Activated CD4-positive, alpha-beta T cell treated with anti-CD3 and anti-CD28 coated beads for 36 hours (primary cell): Measurements from ENCODE around the gene PCGF3. TPM values are rescaled to one million over a fixed set of nuclear protein-coding genes. Genes with fewer than 3 reads are reported as not detected.
"Not testable (repeated sequence)": the region's sequence is repeated elsewhere in the genome, so short reads cannot be mapped to it uniquely, and the experiment has no call there.

ENCODE experiments used
- ATAC-seq: fragments of 200-7000 bp; cut with Tn5 transposase; one replicate; pipeline ENCODE4 v1.10.0; 2021; ENCODE audit warnings: mild to moderate bottlenecking, moderate library complexity
- CTCF ChIA-PET: fragments of 350-600 bp; sonication (Branson Sonifier 250); formaldehyde crosslinking; loops from one replicate; lab custom pipeline; 2021; ENCODE audit warnings: antibody characterized with exemption; lab: Charles Lee
- POLR2A ChIA-PET: fragments of 350-600 bp; sonication (Branson Sonifier 250); formaldehyde crosslinking; loops from one replicate; lab custom pipeline; 2021; ENCODE audit warnings: antibody characterized with exemption, inconsistent platforms; lab: Charles Lee
- DNase-seq: peaks from one replicate; pipeline ENCODE4 v3.0.0-alpha.2; 2020
- H3K27ac Mint-ChIP-seq: one replicate; pipeline ENCODE4 v1.8.0; 2021; ENCODE audit warnings: mixed read lengths
- H3K27me3 Mint-ChIP-seq: one replicate; pipeline ENCODE4 v1.8.0; 2021; ENCODE audit warnings: mixed read lengths
- H3K36me3 Mint-ChIP-seq: one replicate; pipeline ENCODE4 v1.8.0; 2021; ENCODE audit warnings: low read depth, mixed read lengths
- H3K4me1 Mint-ChIP-seq: one replicate; pipeline ENCODE4 v1.8.0; 2021; ENCODE audit warnings: mixed read lengths
- H3K4me3 Mint-ChIP-seq: one replicate; pipeline ENCODE4 v1.8.0; 2021; ENCODE audit warnings: mild to moderate bottlenecking, moderate library complexity, mixed read lengths
- H3K9me3 Mint-ChIP-seq: one replicate; pipeline ENCODE4 v1.8.0; 2021; ENCODE audit warnings: low read depth, mixed read lengths
- intact Hi-C, 2 experiments: fragments of 100-400 bp; cut with DNase I in 1 of 2; cut with micrococcal nuclease in 1 of 2; formaldehyde crosslinking; loops; one replicate each; pipeline versions ENCODE4 v1.14.2 to v1.15.1; 2022 to 2024; cut with DNase I, micrococcal nuclease
- total RNA-seq, 2 experiments: library from RNA; stranded (reverse); gene quantifications; one replicate each; pipeline ENCODE4 v1.2.3, GENCODE V29; 2021

The PCGF3 gene
- total RNA-seq, 2 experiments from 2014 or later = 20.6 to 22.5 TPM

DNA sequence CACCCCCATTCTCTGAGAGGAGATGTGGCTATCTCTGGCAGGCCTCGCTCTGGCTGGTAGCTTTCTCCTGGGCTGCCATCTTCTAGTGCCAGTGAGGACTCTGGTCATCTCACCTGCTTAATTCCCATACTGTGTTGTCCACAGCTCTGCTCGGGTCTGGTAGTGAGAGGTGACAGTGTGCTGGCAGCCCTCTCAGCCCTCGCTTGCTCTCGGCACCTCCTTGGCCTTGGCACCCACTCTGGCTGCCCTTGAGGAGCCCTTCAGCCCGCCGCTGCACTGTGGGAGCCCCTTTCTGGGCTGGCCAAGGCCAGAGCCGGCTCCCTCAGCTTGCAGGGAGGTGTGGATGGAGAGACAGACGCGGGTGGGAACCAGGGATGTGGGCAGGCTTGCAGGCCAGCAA lies 67.6 kb downstream of the PCGF3 start:
- H3K27ac Mint-ChIP-seq = no peak overlapping the region
- peaks cover 47% of the 10 kb centered on the region for H3K4me1 Mint-ChIP-seq
- ATAC-seq (no peak), DNase-seq (no peak)
- H3K4me3 Mint-ChIP-seq = no peak overlapping the region
- H3K9me3 Mint-ChIP-seq = no peaks in the 10 kb centered on the region
- CTCF ChIA-PET = interaction anchor here (1.1 kb wide), 1 partner anchor 31 kb away, joined by 3 read pairs; no protein-coding TSS in a partner anchor
- peaks cover 68% of the 10 kb centered on the region for H3K36me3 Mint-ChIP-seq
- intact Hi-C loops = no loop called here
- POLR2A ChIA-PET = no interaction called here
- H3K27me3 Mint-ChIP-seq = no peaks in the 10 kb centered on the region

DNA sequence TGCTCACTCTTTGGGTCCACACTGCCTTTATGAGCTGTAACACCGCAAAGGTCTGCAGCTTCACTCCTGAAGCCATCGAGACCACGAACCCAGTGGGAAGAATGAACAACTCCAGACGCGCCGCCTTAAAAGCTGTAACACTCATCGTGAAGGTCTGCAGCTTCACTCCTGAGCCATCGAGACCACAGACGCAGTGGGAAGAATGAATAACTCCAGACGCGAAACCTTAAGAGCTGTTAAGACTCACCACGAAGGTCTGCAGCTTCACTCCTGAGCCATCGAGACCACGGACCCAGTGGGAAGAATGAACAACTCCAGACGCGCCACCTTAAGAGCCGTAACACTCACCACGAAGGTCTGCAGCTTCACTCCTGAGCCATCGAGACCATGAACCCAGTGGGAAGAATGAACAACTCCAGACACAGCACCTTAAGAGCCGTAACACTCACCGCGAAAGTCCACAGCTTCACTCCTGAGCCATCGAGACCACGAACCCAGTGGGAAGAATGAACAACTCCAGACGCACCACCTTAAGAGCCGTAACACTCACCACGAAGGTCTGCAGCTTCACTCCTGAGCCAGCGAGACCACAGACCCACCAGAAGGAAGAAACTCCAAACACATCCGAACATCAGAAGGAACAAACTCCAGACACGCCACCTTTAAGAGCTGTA lies 68.9 kb downstream of the PCGF3 start:
- DNase-seq, intact Hi-C loops, H3K4me3 Mint-ChIP-seq, POLR2A ChIA-PET, ATAC-seq, H3K9me3 Mint-ChIP-seq, H3K27me3 Mint-ChIP-seq: not testable (repeated sequence)
- CTCF ChIA-PET = interaction anchor here (1.1 kb wide), 1 partner anchor 32 kb away, joined by 3 read pairs; no protein-coding TSS in a partner anchor
- peaks cover 71% of the 10 kb centered on the region for H3K36me3 Mint-ChIP-seq
- H3K27ac Mint-ChIP-seq = peak overlapping the region; percentile 17
- H3K4me1 Mint-ChIP-seq = peaks cover 53% of the 10 kb centered on the region

- H3K9me3 Mint-ChIP-seq, intact Hi-C loops, H3K27ac Mint-ChIP-seq, DNase-seq, ATAC-seq, H3K4me3 Mint-ChIP-seq, H3K27me3 Mint-ChIP-seq: not testable (repeated sequence)
- ChIA-PET POLR2A (interaction anchor here (0.6 kb wide), 1 partner anchor 95 kb away, joined by 3 read pairs; no protein-coding TSS in a partner anchor), CTCF (interaction anchor here (0.9 kb wide), 1 partner anchor 9 kb away, joined by 5 read pairs; no protein-coding TSS in a partner anchor)
- Mint-ChIP-seq H3K36me3 (peaks cover 71% of the 10 kb centered on the region), H3K4me1 (peaks cover 60% of the 10 kb centered on the region)
Observed at GRCh38 chr4:775485-775884, 69.9 kb downstream of the PCGF3 start.

DNA sequence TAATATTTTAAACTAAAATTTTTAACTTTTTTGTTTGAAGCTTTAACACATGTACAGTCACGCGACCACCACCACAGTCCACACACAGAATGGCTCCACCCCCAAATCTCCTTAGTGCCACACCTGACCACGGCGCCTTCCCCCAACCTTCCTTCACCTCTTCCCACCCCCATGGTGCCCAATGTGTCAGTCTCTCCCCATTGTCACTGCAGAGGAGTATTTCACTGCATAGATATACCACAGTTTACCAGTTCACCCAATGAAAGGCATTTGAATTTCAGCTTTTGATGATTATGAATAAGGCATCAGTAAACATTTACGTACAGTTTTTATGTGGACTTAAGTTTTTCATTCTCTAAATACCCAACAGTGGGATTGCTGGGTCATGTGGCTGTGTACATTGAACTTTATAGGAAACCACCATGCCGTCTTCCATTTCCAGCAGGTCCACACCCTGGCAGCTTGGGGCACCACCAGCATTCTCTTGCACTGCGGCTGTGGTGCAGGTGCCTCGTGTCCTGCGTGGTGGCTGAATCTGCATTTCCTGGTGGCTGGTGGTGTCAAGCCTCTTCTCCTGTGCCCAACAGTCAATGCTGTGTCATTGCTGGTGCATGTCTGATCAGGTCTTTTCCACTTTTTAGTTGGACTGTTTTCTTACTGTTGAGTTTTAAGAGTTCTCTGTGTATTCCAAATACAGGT lies 71.3 kb downstream of the PCGF3 start:
- peaks cover 61% of the 10 kb centered on the region for H3K4me1 Mint-ChIP-seq
- peaks cover 66% of the 10 kb centered on the region for H3K36me3 Mint-ChIP-seq

DNA sequence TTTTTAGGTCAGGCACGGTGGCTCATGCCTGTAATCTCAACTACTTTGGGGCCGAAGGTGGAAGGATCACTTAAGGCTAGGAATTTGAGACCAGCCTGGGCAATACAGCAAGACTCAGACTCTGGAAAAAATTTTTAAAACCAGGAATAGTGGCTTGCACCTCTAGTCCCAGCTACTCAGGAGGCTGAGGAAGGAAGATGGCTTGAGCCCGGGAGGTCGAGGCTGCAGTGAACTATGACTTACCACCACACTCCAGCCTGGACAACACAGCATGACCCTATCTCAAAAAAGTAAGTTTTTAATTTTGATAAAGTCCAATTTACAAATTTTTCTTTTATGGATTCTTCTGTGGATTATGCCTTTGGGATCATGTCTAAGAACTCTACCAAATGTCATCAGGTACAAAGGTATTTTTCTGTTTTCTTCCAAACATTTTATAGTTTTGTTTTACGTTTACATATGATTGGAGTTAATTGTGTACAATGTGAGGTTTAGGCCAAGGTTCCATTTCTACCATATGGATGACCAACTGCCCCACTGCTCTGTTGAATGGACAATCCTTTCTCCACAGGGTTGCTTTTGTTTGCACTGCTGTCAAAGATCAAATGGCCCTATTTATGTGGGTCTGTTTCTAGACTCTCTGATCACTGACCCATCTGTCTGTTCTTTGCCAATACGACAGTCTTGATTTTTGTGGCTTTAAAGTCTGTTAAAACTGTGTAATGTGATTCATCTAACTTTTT lies 72.1 kb downstream of the PCGF3 start:
- ChIA-PET POLR2A (no interaction called here), CTCF (interaction anchor here (0.7 kb wide), 1 partner anchor 35 kb away, joined by 3 read pairs; no protein-coding TSS in a partner anchor)
- intact Hi-C loops = no loop called here
- ATAC-seq (no peak), DNase-seq (no peak)
- Mint-ChIP-seq H3K9me3 (no peaks in the 10 kb centered on the region), H3K27me3 (no peaks in the 10 kb centered on the region), H3K27ac (peak overlapping the region; percentile 55), H3K4me3 (no peak overlapping the region), H3K36me3 (peaks cover 64% of the 10 kb centered on the region), H3K4me1 (peaks cover 67% of the 10 kb centered on the region)

More for the DNA sequence above, 71.3 kb downstream of the PCGF3 start:
- Mint-ChIP-seq H3K27me3 (no peaks in the 10 kb centered on the region), H3K9me3 (no peaks in the 10 kb centered on the region), H3K4me3 (no peak overlapping the region), H3K27ac (peak overlapping the region; percentile 43)
- intact Hi-C loops = no loop called here
- POLR2A ChIA-PET = interaction anchor here (0.7 kb wide), 1 partner anchor 17 kb away, joined by 4 read pairs; no protein-coding TSS in a partner anchor
- DNase-seq (no peak), ATAC-seq (no peak)
- CTCF ChIA-PET = interaction anchor here (0.7 kb wide), 1 partner anchor 34 kb away, joined by 3 read pairs; no protein-coding TSS in a partner anchor

GRCh38 chr4:779555-779954 lies 73.9 kb downstream of the PCGF3 start:
- DNase-seq = no peak
- H3K27me3 Mint-ChIP-seq = peaks cover 5% of the 10 kb centered on the region
- CTCF ChIA-PET = no interaction called here
- H3K4me3 Mint-ChIP-seq = peak overlapping the region; percentile 82
- H3K4me1 Mint-ChIP-seq = peaks cover 57% of the 10 kb centered on the region
- H3K27ac Mint-ChIP-seq = peak overlapping the region; percentile 78
- no peak for ATAC-seq
- no peaks in the 10 kb centered on the region for H3K9me3 Mint-ChIP-seq
- POLR2A ChIA-PET = interaction anchor here (1.4 kb wide), 1 partner anchor 14 kb away, joined by 3 read pairs; no protein-coding TSS in a partner anchor
- H3K36me3 Mint-ChIP-seq = peaks cover 53% of the 10 kb centered on the region
- intact Hi-C loops = no loop called here

DNA sequence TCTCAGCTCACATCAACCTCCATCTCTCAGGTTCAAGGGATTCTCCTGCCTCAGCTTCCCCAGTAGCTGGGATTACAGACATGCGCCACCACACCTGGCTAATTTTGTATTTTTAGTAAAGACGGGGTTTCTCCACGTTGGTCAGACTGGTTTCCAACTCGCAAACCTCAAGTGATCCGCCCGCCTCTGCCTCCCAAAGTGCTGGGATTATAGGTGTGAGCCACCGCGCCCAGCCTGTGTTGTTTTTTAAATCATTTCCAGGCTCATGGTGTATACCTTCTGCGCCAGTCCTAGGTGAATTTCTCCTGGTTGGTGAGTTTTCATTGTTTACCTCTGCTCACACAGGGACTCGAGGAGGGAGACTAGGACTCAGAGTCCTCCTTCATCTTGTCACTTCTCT lies 74.6 kb downstream of the PCGF3 start:
- Mint-ChIP-seq H3K36me3 (peaks cover 46% of the 10 kb centered on the region), H3K4me1 (peaks cover 57% of the 10 kb centered on the region), H3K27me3 (peaks cover 12% of the 10 kb centered on the region), H3K27ac (peak overlapping the region; percentile 78), H3K4me3 (peak overlapping the region; percentile 82)
- CTCF ChIA-PET, ATAC-seq, DNase-seq, H3K9me3 Mint-ChIP-seq: not testable (repeated sequence)
- POLR2A ChIA-PET = interaction anchor here (1.4 kb wide), 1 partner anchor 14 kb away, joined by 3 read pairs; no protein-coding TSS in a partner anchor
- intact Hi-C loops = loop anchor here (2.0 to 10.0 kb wide), 8 partner anchors 97 to 942 kb away; partner anchors contain the start of genes ATP5ME (in 1 of the 2), CTBP1 (in 1 of the 2), FAM53A (in 1 of the 2) and GAK (in 1 of the 2)

GRCh38 chr4:780716-781492 lies 75.3 kb downstream of the PCGF3 start:
- ATAC-seq (no peak), DNase-seq (no peak)
- Mint-ChIP-seq H3K4me3 (peak overlapping the region; percentile 82), H3K27me3 (peaks cover 15% of the 10 kb centered on the region), H3K27ac (peak overlapping the region; percentile 87), H3K9me3 (no peaks in the 10 kb centered on the region), H3K4me1 (peaks cover 54% of the 10 kb centered on the region), H3K36me3 (peaks cover 41% of the 10 kb centered on the region)
- ChIA-PET CTCF (interaction anchor here (1.0 to 1.5 kb wide), 2 partner anchors 40 to 206 kb away, joined by 3 to 5 read pairs; no protein-coding TSS in a partner anchor), POLR2A (interaction anchor here (0.5 to 1.4 kb wide), 5 partner anchors 13 to 564 kb away, joined by 3 to 4 read pairs (median 3); partner anchors contain the start of genes GAK and TMEM175)
- intact Hi-C loops = loop anchor here (1.0 to 10.0 kb wide), 11 partner anchors 76 to 941 kb away; partner anchors contain the start of genes ATP5ME (in 1 of the 2), CTBP1 (in 1 of the 2), FAM53A (in 1 of the 2) and GAK (in 1 of the 2)

GRCh38 chr4:781493-782216 lies 76.0 kb downstream of the PCGF3 start:
- peaks cover 15% of the 10 kb centered on the region for H3K27me3 Mint-ChIP-seq
- ATAC-seq = peak; percentile 96
- peaks cover 37% of the 10 kb centered on the region for H3K36me3 Mint-ChIP-seq
- peak overlapping the region; percentile 82 for H3K4me3 Mint-ChIP-seq
- peaks cover 50% of the 10 kb centered on the region for H3K4me1 Mint-ChIP-seq
- H3K27ac Mint-ChIP-seq = peak overlapping the region; percentile 93
- intact Hi-C loops = loop anchor here (1.0 to 10.0 kb wide), 19 partner anchors 43 to 941 kb away; partner anchors contain the start of genes ATP5ME (in 2 of the 2), GAK (in 2 of the 2), MYL5 (in 2 of the 2) and TMEM175 (in 2 of the 2)
- DNase-seq = peak; percentile 99
- POLR2A ChIA-PET = interaction anchor here (0.5 to 1.0 kb wide), 4 partner anchors 58 to 564 kb away, joined by 3 to 4 read pairs (median 4); partner anchors contain the start of genes GAK and TMEM175
- H3K9me3 Mint-ChIP-seq = no peaks in the 10 kb centered on the region
- CTCF ChIA-PET = interaction anchor here (0.6 to 1.5 kb wide), 5 partner anchors 13 to 532 kb away, joined by 3 to 5 read pairs (median 3); no protein-coding TSS in a partner anchor
